Femur (tissue), 1 donor: ENCODE results near the gene NLRP7.
"Not testable (repeated sequence)": the region's sequence is repeated elsewhere in the genome, so short reads cannot be mapped to it uniquely, and the experiment has no call there.

Source experiments
- DNase-seq: peaks from one replicate; pipeline ENCODE4 v3.0.0-alpha.2; 2017

The NLRP7 gene

GRCh38 chr19:54919646-54920563 lies 27.4 kb downstream of the NLRP7 start:
- DNase-seq, result not testable (repeated sequence)

GRCh38 chr19:54918499-54918898 lies 28.8 kb downstream of the NLRP7 start:
- no peak for DNase-seq

GRCh38 chr19:54916822-54917221 lies 30.5 kb downstream of the NLRP7 start:
- DNase-seq, result no peak

GRCh38 chr19:54907899-54908298 lies 39.4 kb downstream of the NLRP7 start:
- not testable (repeated sequence) for DNase-seq

GRCh38 chr19:54906819-54907218 lies 40.5 kb downstream of the NLRP7 start:
- DNase-seq, result no peak

- DNase-seq, result no peak
Observed at GRCh38 chr19:54905803-54906511, 41.4 kb downstream of the NLRP7 start, which contains the start of gene NCR1. Gene NCR1, plus strand, starts transcription at chr19:54906148. Its CDS starts 40 bp downstream, at chr19:54906188.

- DNase-seq, result no peak
Observed at GRCh38 chr19:54905421-54905802, 41.9 kb downstream of the NLRP7 start.

GRCh38 chr19:54904261-54904660 lies 43.1 kb downstream of the NLRP7 start:
- DNase-seq, result not testable (repeated sequence)

- no peak for DNase-seq
Observed at GRCh38 chr19:54903303-54903702, 44.0 kb downstream of the NLRP7 start.

- DNase-seq, result no peak
Observed at GRCh38 chr19:54902061-54902460, 45.3 kb downstream of the NLRP7 start.

- peak; percentile 34 for DNase-seq
Observed at GRCh38 chr19:54901153-54901552, 46.2 kb downstream of the NLRP7 start.

- DNase-seq, result not testable (repeated sequence)
Observed at GRCh38 chr19:54899646-54900045, 47.7 kb downstream of the NLRP7 start.

GRCh38 chr19:54898685-54899084 lies 48.6 kb downstream of the NLRP7 start:
- not testable (repeated sequence) for DNase-seq

- DNase-seq, result no peak
Observed at GRCh38 chr19:54896036-54896435, 51.3 kb downstream of the NLRP7 start.

GRCh38 chr19:54894106-54894505 lies 53.2 kb downstream of the NLRP7 start:
- DNase-seq, result not testable (repeated sequence)

- no peak for DNase-seq
Observed at GRCh38 chr19:54893406-54893805, 53.9 kb downstream of the NLRP7 start.

- DNase-seq, result no peak
Observed at GRCh38 chr19:54889566-54889965, 57.8 kb downstream of the NLRP7 start.

GRCh38 chr19:54888239-54888638 lies 59.1 kb downstream of the NLRP7 start:
- DNase-seq, result no peak

- DNase-seq, result no peak
Observed at GRCh38 chr19:54883228-54883627, 64.1 kb downstream of the NLRP7 start.

GRCh38 chr19:54882758-54883157 lies 64.6 kb downstream of the NLRP7 start:
- DNase-seq, result no peak

GRCh38 chr19:54881884-54882283 lies 65.4 kb downstream of the NLRP7 start:
- DNase-seq, result no peak

- DNase-seq, result no peak
Observed at GRCh38 chr19:54877471-54877870, 69.9 kb downstream of the NLRP7 start.

- no peak for DNase-seq
Observed at GRCh38 chr19:54875506-54875905, 71.8 kb downstream of the NLRP7 start.

GRCh38 chr19:54873990-54874389 lies 73.3 kb downstream of the NLRP7 start, which contains the start of gene FCAR:
Gene FCAR, plus strand, starts transcription at chr19:54874235. Its CDS starts 55 bp downstream, at chr19:54874290.
- DNase-seq, result peak; percentile 43
